ENCODE results near the gene LAMC3.

- TF ChIP-seq CTCF (IDR thresholded peaks at IDR 0.05) = no peak
- no peak for TF ChIP-seq EP300 (IDR thresholded peaks at IDR 0.05)
- TF ChIP-seq POLR2A (IDR thresholded peaks at IDR 0.05) = no peak
- TF ChIP-seq POLR2AphosphoS5 (IDR thresholded peaks at IDR 0.05) = no peak
Observed at GRCh38 chr9:131045300-131046092, 36.5 kb downstream of the LAMC3 start.

Measured in upper lobe of left lung (tissue), 4 donors.